Stimulated activated CD4-positive, alpha-beta T cell treated with anti-CD3 and anti-CD28 coated beads, Interleukin-12 subunit alpha, Interleukin-12 subunit beta, amount 100 ng/mL, for 4 hours (primary cell): ENCODE data around the gene SLC16A2.
A peak's percentile ranks its signal among the peaks of the same experiment; 100 is the strongest.
"Not testable (repeated sequence)": the region's sequence is repeated elsewhere in the genome, so short reads cannot be mapped to it uniquely, and the experiment has no call there.

Source experiments
- DNase-seq: peaks from one replicate; pipeline ENCODE4 v3.0.0-alpha.2; 2020

Gene SLC16A2

GRCh38 chrX:74510401-74510800 lies 89.1 kb downstream of the SLC16A2 start:
- no peak for DNase-seq

GRCh38 chrX:74511704-74512103 lies 90.4 kb downstream of the SLC16A2 start:
- no peak for DNase-seq

- no peak for DNase-seq
Measured at GRCh38 chrX:74514384-74514783, 93.1 kb downstream of the SLC16A2 start.

- no peak for DNase-seq
Measured at GRCh38 chrX:74515356-74515755, 94.1 kb downstream of the SLC16A2 start.

GRCh38 chrX:74516013-74516412 lies 94.7 kb downstream of the SLC16A2 start:
- DNase-seq: not testable (repeated sequence)

- DNase-seq: no peak
Measured at GRCh38 chrX:74519870-74520269, 98.6 kb downstream of the SLC16A2 start.

- no peak for DNase-seq
Measured at GRCh38 chrX:74520291-74520690, 99.0 kb downstream of the SLC16A2 start.

GRCh38 chrX:74520896-74521295 lies 99.6 kb downstream of the SLC16A2 start:
- no peak for DNase-seq

GRCh38 chrX:74521961-74522751 lies 100.9 kb downstream of the SLC16A2 start:
- no peak for DNase-seq

GRCh38 chrX:74523224-74523623 lies 101.9 kb downstream of the SLC16A2 start:
- no peak for DNase-seq

- DNase-seq: no peak
Measured at GRCh38 chrX:74523870-74524735, 102.8 kb downstream of the SLC16A2 start.

- no peak for DNase-seq
Measured at GRCh38 chrX:74525116-74525515, 103.8 kb downstream of the SLC16A2 start.

- no peak for DNase-seq
Measured at GRCh38 chrX:74526764-74527163, 105.5 kb downstream of the SLC16A2 start.

GRCh38 chrX:74527350-74527749 lies 106.1 kb downstream of the SLC16A2 start:
- DNase-seq: no peak

GRCh38 chrX:74529311-74529710 lies 108.0 kb downstream of the SLC16A2 start:
- no peak for DNase-seq

GRCh38 chrX:74531081-74531480 lies 109.8 kb downstream of the SLC16A2 start:
- no peak for DNase-seq

GRCh38 chrX:74534569-74535038 lies 113.3 kb downstream of the SLC16A2 start:
- DNase-seq: no peak

GRCh38 chrX:74535086-74535407 lies 113.8 kb downstream of the SLC16A2 start:
- no peak for DNase-seq

GRCh38 chrX:74535408-74536151 lies 114.3 kb downstream of the SLC16A2 start:
- DNase-seq: peak; percentile 8

- DNase-seq: peak; percentile 6
Measured at GRCh38 chrX:74536152-74536831, 115.0 kb downstream of the SLC16A2 start.

- no peak for DNase-seq
Measured at GRCh38 chrX:74536832-74537371, 115.6 kb downstream of the SLC16A2 start.

GRCh38 chrX:74540635-74541249 lies 119.4 kb downstream of the SLC16A2 start:
- DNase-seq: no peak
